ENCODE measurements around the gene ANO2.

The ANO2 gene

GRCh38 chr12:5587711-5588121, 357.3 kb downstream of the ANO2 start:
- DNase-seq (ENCODE audit: low read depth in 2 of 3, low spot score in 1 of 3) = no peak

GRCh38 chr12:5586201-5586600, 358.9 kb downstream of the ANO2 start:
- no peak for DNase-seq (ENCODE audit: low read depth in 2 of 3, low spot score in 1 of 3)

- DNase-seq (ENCODE audit: low read depth in 2 of 3, low spot score in 1 of 3) = no peak
Observed at GRCh38 chr12:5585178-5585577, 359.9 kb downstream of the ANO2 start.

- no peak for DNase-seq (ENCODE audit: low read depth in 2 of 3, low spot score in 1 of 3)
Observed at GRCh38 chr12:5584412-5585175, 360.5 kb downstream of the ANO2 start.

- DNase-seq (ENCODE audit: low read depth in 2 of 3, low spot score in 1 of 3) = no peak
Observed at GRCh38 chr12:5582541-5582940, 362.5 kb downstream of the ANO2 start.

GRCh38 chr12:5582018-5582417, 363.0 kb downstream of the ANO2 start:
- DNase-seq (ENCODE audit: low read depth in 2 of 3, low spot score in 1 of 3) = no peak

GRCh38 chr12:5581616-5582015, 363.4 kb downstream of the ANO2 start:
- DNase-seq (ENCODE audit: low read depth in 2 of 3, low spot score in 1 of 3) = no peak

- no peak for DNase-seq (ENCODE audit: low read depth in 2 of 3, low spot score in 1 of 3)
Observed at GRCh38 chr12:5581019-5581418, 364.0 kb downstream of the ANO2 start.

GRCh38 chr12:5578775-5579174, 366.3 kb downstream of the ANO2 start:
- no peak for DNase-seq (ENCODE audit: low read depth in 2 of 3, low spot score in 1 of 3)

- no peak for DNase-seq (ENCODE audit: low read depth in 2 of 3, low spot score in 1 of 3)
Observed at GRCh38 chr12:5577741-5578140, 367.3 kb downstream of the ANO2 start.

GRCh38 chr12:5577211-5577612, 367.8 kb downstream of the ANO2 start:
- DNase-seq (ENCODE audit: low read depth in 2 of 3, low spot score in 1 of 3) = no peak

GRCh38 chr12:5575987-5576386, 369.1 kb downstream of the ANO2 start:
- no peak for DNase-seq (ENCODE audit: low read depth in 2 of 3, low spot score in 1 of 3)

- DNase-seq (ENCODE audit: low read depth in 2 of 3, low spot score in 1 of 3) = no peak
Observed at GRCh38 chr12:5575232-5575631, 369.8 kb downstream of the ANO2 start.

- no peak for DNase-seq (ENCODE audit: low read depth in 2 of 3, low spot score in 1 of 3)
Observed at GRCh38 chr12:5573390-5573789, 371.7 kb downstream of the ANO2 start.

- no peak for DNase-seq (ENCODE audit: low read depth in 2 of 3, low spot score in 1 of 3)
Observed at GRCh38 chr12:5571115-5571514, 373.9 kb downstream of the ANO2 start.

GRCh38 chr12:5570416-5570815, 374.6 kb downstream of the ANO2 start:
- no peak for DNase-seq (ENCODE audit: low read depth in 2 of 3, low spot score in 1 of 3)

- no peak for DNase-seq (ENCODE audit: low read depth in 2 of 3, low spot score in 1 of 3)
Observed at GRCh38 chr12:5568325-5568981, 376.6 kb downstream of the ANO2 start.

GRCh38 chr12:5567016-5567725, 377.9 kb downstream of the ANO2 start:
- no peak for DNase-seq (ENCODE audit: low read depth in 2 of 3, low spot score in 1 of 3)

- no peak for DNase-seq (ENCODE audit: low read depth in 2 of 3, low spot score in 1 of 3)
Observed at GRCh38 chr12:5565933-5566599, 379.0 kb downstream of the ANO2 start.

GRCh38 chr12:5562581-5562980, 382.5 kb downstream of the ANO2 start:
- no peak for DNase-seq (ENCODE audit: low read depth in 2 of 3, low spot score in 1 of 3)

GRCh38 chr12:5561846-5562245, 383.2 kb downstream of the ANO2 start:
- DNase-seq (ENCODE audit: low read depth in 2 of 3, low spot score in 1 of 3) = no peak

- no peak for DNase-seq (ENCODE audit: low read depth in 2 of 3, low spot score in 1 of 3)
Observed at GRCh38 chr12:5561057-5561456, 384.0 kb downstream of the ANO2 start.
